GM21786 (cell line): Measurements from ENCODE around the gene XPO1.

Experiments
- ATAC-seq: cut with Tn5 transposase; IDR thresholded peaks from one replicate; pipeline ENCODE4 v1.9.1; 2021; ENCODE audit not compliant: unreplicated experiment

XPO1 gene

GRCh38 chr2:61436092-61436491 is 102.1 kb downstream of the XPO1 start:
- ATAC-seq, result no peak

GRCh38 chr2:61435291-61435690 is 102.9 kb downstream of the XPO1 start:
- no peak for ATAC-seq

- no peak for ATAC-seq
Observed at GRCh38 chr2:61434314-61434713, 103.8 kb downstream of the XPO1 start.

GRCh38 chr2:61433606-61434005 is 104.5 kb downstream of the XPO1 start:
- ATAC-seq, result no peak

GRCh38 chr2:61432990-61433389 is 105.2 kb downstream of the XPO1 start:
- ATAC-seq, result no peak

GRCh38 chr2:61431345-61431744 is 106.8 kb downstream of the XPO1 start:
- no peak for ATAC-seq
